GM18499 (cell line): ENCODE results near the gene LRCH3.

Experiments
- ATAC-seq: cut with Tn5 transposase; IDR thresholded peaks from one replicate; pipeline ENCODE4 v1.9.1; 2021; ENCODE audit warnings: moderate number of reproducible peaks; ENCODE audit not compliant: insufficient read depth, unreplicated experiment

The LRCH3 gene

GRCh38 chr3:197791113-197791891 lies at the start of gene LRCH3:
Gene LRCH3 (plus strand): TSS chr3:197791254. CDS start chr3:197791279, 25 bp downstream.
- ATAC-seq = peak; percentile 38

GRCh38 chr3:197742787-197743186 lies 48.3 kb upstream of the LRCH3 start:
- ATAC-seq = no peak

DNA sequence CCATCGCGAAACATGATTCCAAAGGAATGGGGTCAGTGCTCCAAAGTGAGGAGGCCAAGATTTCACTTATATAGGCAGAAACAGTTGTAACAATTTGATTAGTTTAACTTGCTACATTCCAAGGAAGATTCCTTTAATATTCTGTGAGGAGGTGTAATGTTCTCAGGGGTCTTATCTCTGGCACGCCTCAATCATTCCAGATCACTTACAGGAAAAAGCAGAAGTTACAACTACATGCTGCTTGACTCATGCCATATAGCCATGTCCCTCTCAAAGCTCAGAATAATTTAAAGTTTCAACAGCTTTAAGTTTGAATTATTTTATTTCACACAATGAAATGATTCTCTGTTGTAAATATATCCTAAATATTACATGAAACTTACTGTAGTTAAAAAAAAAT lies 44.8 kb upstream of the LRCH3 start:
- ATAC-seq = no peak

- ATAC-seq = no peak
Measured at GRCh38 chr3:197746801-197747237, 44.2 kb upstream of the LRCH3 start.

GRCh38 chr3:197748597-197749314 lies 42.3 kb upstream of the LRCH3 start:
- no peak for ATAC-seq

- ATAC-seq = peak; percentile 17
Measured at GRCh38 chr3:197749315-197749600, 41.8 kb upstream of the LRCH3 start.

- peak; percentile 46 for ATAC-seq
Measured at GRCh38 chr3:197749601-197750395, 41.3 kb upstream of the LRCH3 start, which contains the start of gene FYTTD1. Gene FYTTD1 (plus strand): TSS chr3:197749883. CDS start chr3:197749972, 89 bp downstream.

DNA sequence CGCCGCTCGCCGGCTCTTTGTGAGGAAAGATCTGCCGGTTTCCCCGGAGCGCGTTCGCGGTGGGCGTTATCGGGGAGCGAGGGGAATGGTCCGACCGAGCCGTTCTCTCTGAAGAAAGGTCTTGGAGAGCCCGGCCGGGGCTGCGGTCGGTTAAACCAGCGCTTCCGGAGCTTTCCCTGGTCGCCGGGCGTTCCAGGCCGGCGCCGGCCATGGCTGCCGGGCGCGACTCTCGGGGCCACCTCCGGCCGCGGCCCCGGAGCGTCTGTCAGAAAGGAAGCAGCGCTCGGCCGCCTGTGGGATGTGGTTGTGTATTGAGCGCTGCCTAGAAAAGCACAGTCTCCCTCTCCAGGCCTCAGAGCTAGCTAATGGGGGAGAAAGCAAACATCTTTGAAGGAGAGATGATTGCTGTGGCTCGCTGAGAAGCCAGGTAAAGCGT lies 40.6 kb upstream of the LRCH3 start:
- no peak for ATAC-seq

DNA sequence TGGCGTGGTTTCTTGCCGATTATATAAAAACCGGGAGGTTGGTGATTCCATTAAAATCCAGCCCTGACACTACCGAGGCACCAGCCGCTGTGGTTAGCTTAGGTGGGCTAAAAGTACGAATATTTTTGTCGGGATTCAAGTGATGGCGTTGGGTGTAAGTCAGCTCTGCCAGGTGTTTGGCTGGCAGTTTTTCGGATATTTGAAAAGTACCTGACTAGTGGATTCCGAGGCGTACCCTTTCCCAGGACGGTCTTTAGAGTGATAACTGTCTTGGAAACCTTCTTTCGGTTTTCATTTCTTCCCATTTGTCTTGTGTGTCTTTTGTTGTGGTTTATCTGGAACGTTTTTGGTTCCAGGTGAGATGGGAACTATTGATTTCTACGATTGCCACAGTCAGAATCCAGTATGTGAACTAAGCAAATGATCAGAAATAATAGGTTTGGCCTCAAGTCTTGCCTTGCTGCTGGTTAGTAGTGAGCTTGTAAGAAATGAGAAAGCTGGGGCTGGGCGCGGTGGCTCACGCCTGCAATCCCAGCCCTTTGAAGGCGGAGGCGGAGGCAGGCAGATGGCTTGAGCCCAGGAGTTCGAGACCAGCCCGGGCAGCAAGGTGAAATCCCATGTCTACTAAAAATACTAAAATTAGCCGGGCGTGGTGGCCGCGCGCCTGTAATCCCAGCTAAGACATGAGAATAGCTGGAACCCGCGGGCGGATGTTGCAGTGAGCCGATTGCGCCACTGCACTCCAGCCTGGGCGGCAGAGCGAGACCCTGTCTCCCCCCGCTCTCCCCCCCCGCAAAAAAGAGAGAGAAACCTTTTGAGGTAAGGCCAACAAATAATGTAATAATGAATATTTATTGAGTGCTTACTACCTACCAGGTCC lies 40.0 kb upstream of the LRCH3 start:
- ATAC-seq = no peak

DNA sequence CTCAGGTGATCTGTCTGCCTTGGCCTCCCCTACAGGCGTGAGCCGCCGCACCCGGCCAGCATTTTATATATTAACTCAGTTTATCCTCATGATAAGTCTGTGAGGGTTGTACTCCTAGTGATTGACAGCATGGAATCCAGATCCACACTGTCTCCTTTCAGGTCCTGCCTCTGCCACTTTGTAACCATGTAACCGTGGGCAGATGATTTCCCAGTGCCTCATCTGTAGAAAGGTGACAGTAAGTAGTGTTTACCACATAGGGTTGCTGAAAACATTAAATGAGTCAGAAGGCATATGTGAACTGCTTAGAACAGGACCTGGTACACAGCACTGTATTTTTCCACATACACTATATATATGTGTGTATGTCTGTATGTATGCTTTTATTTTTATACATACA lies 38.9 kb upstream of the LRCH3 start:
- ATAC-seq = no peak

DNA sequence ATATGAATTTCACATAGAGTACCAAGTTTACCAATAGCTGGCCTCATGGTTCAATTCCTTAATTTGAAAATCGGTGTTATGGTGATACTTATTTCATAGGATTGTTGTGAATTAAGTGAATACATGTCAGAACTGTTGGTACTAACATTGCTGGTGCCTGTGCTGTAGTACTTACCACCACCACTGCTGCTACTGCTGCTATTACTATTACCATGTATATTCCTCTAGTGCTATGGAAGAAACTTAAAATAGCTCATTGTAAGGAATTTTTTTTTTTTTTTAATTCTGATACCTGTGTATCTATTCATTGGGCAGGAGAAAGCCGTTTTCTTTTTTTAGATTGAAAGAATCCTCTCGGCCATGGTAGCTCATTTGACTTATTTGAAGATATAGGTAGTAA lies 37.8 kb upstream of the LRCH3 start:
- ATAC-seq = no peak

GRCh38 chr3:197756704-197757103 lies 34.4 kb upstream of the LRCH3 start:
- ATAC-seq = no peak

GRCh38 chr3:197758512-197758911 lies 32.5 kb upstream of the LRCH3 start:
- no peak for ATAC-seq

DNA sequence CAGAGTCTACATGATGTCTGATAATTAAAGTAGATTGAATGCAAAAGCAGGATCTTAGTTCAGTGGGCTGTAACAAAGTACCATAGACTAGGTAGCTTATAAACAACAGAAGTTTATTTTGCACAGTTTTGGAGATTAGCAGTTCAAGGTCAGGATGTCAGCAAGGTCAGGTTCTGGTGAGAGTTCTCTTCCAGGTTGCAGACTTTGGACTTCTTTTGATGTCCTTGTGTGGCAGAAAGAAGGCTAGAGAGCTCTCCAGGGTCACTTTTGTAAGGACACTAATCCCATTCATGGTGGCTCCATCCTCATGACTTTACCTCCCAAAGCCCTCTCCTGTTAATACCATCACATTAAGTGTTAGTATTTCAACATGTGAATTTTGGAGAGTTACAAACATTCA lies 29.3 kb upstream of the LRCH3 start:
- no peak for ATAC-seq

DNA sequence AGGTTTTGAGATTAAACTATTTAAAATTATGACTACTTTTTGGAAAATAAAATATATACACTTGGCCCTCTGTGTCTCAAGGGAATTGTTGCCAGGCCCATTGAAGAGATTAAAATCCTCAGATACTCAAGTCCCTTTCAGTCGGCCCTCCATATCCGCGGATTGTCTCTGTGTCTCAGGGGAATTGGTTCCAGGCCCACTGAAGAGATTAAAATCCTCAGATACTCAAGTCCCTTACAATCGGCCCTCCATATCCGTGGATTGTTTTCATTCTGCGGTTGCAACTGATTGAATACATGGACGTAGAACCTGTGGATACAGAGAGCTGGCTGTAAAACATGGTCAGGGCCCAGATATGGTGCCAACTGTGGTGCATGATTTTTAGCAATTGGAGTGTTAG lies 15.7 kb upstream of the LRCH3 start:
- no peak for ATAC-seq

DNA sequence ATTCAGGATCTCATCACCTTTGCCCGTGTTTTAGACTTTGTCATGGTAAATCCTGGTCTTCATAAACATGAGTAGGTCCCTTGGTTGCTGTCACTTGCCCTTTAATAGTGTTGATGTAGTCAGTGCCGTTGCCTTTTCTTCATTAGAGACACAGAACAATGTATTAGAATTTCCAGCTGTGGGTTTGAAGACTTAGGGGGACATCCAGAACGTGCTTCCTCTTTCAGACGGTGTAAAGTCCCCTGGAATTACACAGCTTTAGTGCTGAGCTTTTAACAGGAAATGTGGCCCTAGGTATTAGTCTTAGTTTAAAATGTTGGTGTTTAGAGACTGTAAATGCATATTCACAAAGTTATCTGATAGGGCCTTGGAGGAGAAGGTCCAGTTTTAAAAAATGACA lies 8.8 kb upstream of the LRCH3 start:
- no peak for ATAC-seq

- no peak for ATAC-seq
Measured at GRCh38 chr3:197784019-197784585, 7.0 kb upstream of the LRCH3 start.

- no peak for ATAC-seq
Measured at GRCh38 chr3:197787412-197787811, 3.6 kb upstream of the LRCH3 start.

DNA sequence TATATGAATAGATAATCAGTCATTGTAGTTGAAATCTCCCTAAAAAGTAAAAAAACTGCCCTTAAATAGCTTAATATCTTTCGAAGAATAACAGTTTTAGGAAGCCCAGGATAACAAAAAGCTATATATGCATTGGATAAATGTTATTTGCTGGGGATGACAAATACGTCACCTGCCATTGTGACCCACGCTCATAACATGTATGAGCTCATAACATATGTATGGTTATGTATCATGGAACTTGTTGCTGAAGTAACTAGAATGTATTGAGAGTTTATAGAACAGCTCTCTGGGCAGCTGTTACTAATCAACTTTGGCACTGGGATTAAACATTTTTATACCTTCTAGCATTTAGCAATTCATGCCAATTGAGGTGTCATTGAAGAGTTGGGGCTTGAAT lies 1.7 kb upstream of the LRCH3 start:
- no peak for ATAC-seq

DNA sequence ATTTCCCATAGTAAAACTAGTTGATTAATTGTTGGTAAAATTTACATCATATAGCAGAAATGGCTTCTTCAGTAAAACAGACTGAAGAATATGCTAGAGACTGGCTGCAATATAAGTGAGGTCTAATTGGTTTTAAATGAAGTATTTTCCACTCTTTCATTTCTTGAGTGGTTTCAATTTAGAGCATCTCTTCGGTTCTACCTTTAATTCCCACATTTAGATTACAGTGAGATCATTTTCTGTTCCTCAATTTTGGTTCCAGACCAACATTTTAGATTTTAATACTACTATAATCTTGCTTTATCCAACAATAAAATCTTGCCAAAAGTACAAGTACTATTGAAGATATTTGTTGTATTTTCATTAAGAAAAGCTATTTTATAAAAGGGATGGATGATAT lies 1.0 kb upstream of the LRCH3 start:
- no peak for ATAC-seq
